OCI-LY3 (cell line): Measurements from ENCODE around the gene RNF186.

ENCODE experiments used
- H2AFZ ChIP-seq: fragments of 200-600, 300-600 bp; shearing (Covaris generic); 2 replicates; pipeline ENCODE4 v1.6.0; 2014; ENCODE audit warnings: antibody characterized with exemption, low read depth, low read length
- H3K27ac ChIP-seq: fragments of 200-600, 300-600 bp; sonication (generic); 2 replicates; pipeline ENCODE4 v1.5.1; 2014; ENCODE audit warnings: mild to moderate bottlenecking, low read length, moderate library complexity, mixed read lengths
- H3K27me3 ChIP-seq: fragments of 200-600, 300-600 bp; sonication (generic); 2 replicates; pipeline ENCODE4 v1.6.1; 2014; ENCODE audit warnings: low read depth, low read length, mixed read lengths
- H3K36me3 ChIP-seq: fragments of 200-600, 300-600 bp; sonication (generic); replicated peaks from 2 replicates; pipeline ENCODE3; 2014; ENCODE audit warnings: low read depth, low read length, mixed read lengths
- H3K4me1 ChIP-seq: fragments of 300-600, 200-600 bp; sonication (generic); 2 replicates; pipeline ENCODE4 v1.6.1; 2014; ENCODE audit warnings: low read length, mixed read lengths
- H3K4me2 ChIP-seq: fragments of 200-600, 300-600 bp; sonication (generic); 2 replicates; pipeline ENCODE4 v1.6.1; 2014; ENCODE audit warnings: low read length, mixed read lengths
- H3K4me3 ChIP-seq: fragments of 300-600, 200-600 bp; sonication (generic); 2 replicates; pipeline ENCODE4 v1.5.1; 2014; ENCODE audit warnings: antibody characterized with exemption, mild to moderate bottlenecking, low read length, moderate library complexity
- H3K79me2 ChIP-seq: fragments of 300-600, 200-600 bp; shearing (Covaris generic); 2 replicates; pipeline ENCODE4 v1.6.1; 2014; ENCODE audit warnings: mild to moderate bottlenecking, low read length, mixed read lengths
- H3K9ac ChIP-seq: fragments of 300-600, 200-600 bp; shearing (Covaris generic); 2 replicates; pipeline ENCODE4 v1.6.0; 2014; ENCODE audit warnings: mild to moderate bottlenecking, low read length, moderate library complexity
- H3K9me3 ChIP-seq: fragments of 200-600, 300-600 bp; shearing (Covaris generic); 2 replicates; pipeline ENCODE4 v1.6.1; 2014; ENCODE audit warnings: low read length, mixed read lengths; ENCODE audit not compliant: insufficient read depth
- H4K20me1 ChIP-seq: fragments of 200-600, 300-600 bp; sonication (generic); 2 replicates; pipeline ENCODE4 v1.6.1; 2016; ENCODE audit warnings: low read length, mixed read lengths; ENCODE audit not compliant: insufficient read depth
- EZH2phosphoT487 ChIP-seq: fragments of 200-600 bp; shearing (Covaris generic); IDR thresholded peaks from 2 replicates; pipeline ENCODE4 v1.6.1; 2018; ENCODE audit warnings: antibody characterized with exemption, mixed run types, low read depth
- TF ChIP-seq, protein P1 (sequence below): fragments of 200-600, 300-600 bp; sonication (generic); IDR thresholded peaks from 2 replicates; pipeline ENCODE4 v1.5.1; 2014; ENCODE audit warnings: antibody characterized with exemption, low read length, low read depth

RNF186 gene

DNA sequence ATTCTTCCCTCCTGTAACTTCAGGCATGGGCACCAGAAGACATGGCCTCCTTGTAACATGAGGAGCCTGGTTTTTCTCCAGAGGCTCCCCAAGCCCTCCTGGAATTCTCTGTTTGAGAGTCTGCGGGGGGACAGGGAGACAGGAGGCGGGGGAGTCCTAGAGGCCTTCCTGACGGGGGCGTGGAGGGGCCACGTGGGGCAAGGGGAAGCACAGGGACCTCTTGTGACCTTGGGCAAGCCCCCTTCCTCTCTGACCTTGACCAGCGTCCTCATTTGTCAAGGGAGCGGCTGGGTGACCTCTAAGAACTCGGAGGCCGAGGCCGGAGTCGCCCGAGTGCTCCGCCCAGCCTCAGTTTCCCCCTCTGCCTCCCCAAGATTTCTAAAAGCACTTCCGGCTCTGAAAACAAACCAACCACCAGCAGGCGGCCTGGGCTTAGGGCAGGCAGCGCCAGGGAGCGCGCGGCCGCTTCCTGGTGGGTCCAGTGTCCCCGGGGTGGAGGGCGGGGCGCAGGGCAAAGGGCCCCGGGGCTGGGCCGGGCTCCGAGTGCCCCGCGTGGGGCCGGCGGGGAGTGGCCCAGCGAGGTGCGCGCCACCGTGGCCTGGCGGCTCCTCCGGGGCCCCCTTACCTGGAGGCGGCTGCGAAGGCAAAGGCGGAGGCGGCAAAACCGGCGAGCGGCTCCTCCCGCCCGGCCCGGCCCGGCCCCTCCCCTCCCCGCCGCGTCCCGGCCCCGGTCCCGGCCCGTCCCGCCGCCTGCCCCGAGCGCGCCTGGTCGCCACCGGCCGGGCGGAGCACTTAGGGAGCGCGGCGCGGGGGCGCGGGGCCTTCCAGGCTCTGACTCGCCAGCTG lies 15.6 kb downstream of the RNF186 start, which contains the start of gene TMCO4:
TMCO4 (minus strand) TSS at position 687 of the 846 bp plus-strand sequence. CDS start 19,158 bp downstream, outside the sequence.
- Histone ChIP-seq H3K27me3 (no peaks in the 10 kb centered on the region), H3K4me2 (peak within 1 kb of the TSS; percentile 97), H3K4me1 (peaks cover 11% of the 10 kb centered on the region), H4K20me1 (no peaks in the 10 kb centered on the region), H3K9ac (peak within 1 kb of the TSS; percentile 79), H2AFZ (peak within 1 kb of the TSS; percentile 79), H3K27ac (peak within 1 kb of the TSS; percentile 42), H3K79me2 (no peaks in the 10 kb centered on the region; the same call in 1 of the 2 replicates), H3K36me3 (peaks cover 3% of the 10 kb centered on the region), H3K4me3 (peak within 1 kb of the TSS; percentile 96), H3K9me3 (no peaks in the 10 kb centered on the region)
- TF ChIP-seq, protein P1, sequence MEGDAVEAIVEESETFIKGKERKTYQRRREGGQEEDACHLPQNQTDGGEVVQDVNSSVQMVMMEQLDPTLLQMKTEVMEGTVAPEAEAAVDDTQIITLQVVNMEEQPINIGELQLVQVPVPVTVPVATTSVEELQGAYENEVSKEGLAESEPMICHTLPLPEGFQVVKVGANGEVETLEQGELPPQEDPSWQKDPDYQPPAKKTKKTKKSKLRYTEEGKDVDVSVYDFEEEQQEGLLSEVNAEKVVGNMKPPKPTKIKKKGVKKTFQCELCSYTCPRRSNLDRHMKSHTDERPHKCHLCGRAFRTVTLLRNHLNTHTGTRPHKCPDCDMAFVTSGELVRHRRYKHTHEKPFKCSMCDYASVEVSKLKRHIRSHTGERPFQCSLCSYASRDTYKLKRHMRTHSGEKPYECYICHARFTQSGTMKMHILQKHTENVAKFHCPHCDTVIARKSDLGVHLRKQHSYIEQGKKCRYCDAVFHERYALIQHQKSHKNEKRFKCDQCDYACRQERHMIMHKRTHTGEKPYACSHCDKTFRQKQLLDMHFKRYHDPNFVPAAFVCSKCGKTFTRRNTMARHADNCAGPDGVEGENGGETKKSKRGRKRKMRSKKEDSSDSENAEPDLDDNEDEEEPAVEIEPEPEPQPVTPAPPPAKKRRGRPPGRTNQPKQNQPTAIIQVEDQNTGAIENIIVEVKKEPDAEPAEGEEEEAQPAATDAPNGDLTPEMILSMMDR = peak; percentile 17; the same call in 1 of the 2 replicates
- TF ChIP-seq EZH2phosphoT487 = no peak

DNA sequence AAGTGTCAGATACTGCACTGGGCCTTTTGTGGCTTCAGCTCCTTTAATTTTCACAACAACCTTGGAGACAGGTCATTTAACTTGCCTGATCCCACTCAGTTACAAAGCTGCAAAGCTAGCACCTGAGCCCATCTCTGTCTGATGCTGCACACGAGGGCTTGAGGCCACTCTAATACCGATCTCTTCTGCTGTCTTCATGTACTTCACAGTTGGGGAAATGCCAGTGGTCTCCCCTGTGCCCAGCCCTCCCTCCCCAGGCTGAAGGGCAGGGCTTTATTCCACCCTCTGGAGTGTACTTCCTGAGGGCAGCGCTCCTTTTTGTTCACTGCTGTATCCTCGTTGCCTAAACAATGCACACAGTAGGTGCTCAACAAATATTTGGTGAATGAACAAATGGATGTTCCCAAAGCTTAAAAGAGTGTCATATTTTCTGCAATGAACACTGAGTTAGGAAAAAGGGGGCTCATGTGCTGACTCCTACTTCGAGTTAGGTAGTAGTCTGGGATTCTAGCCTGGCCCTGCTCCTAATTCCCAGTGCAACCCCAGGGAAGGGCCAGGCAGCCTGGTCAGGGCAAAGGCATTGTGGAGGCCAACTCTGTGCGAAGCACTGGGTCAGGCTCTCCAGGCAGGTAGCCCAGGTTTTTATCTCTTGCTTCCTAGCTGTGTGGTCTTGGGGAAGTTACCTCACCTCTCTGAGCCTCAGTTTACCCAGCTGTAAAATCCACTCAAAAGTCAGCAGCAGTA lies 16.4 kb downstream of the RNF186 start:
- H2AFZ ChIP-seq = peak overlapping the region; percentile 63; the same call in 1 of the 2 replicates
- H3K9ac ChIP-seq = peak overlapping the region; percentile 79
- TF ChIP-seq, protein P1 = no peak
- H3K27me3 ChIP-seq = no peaks in the 10 kb centered on the region
- H3K79me2 ChIP-seq = no peaks in the 10 kb centered on the region; the same call in 1 of the 2 replicates
- peak overlapping the region; percentile 30; the same call in 1 of the 2 replicates for H3K27ac ChIP-seq
- H4K20me1 ChIP-seq = no peaks in the 10 kb centered on the region
- H3K4me3 ChIP-seq = peak overlapping the region; percentile 96
- no peaks in the 10 kb centered on the region for H3K9me3 ChIP-seq
- H3K4me2 ChIP-seq = peak overlapping the region; percentile 97
- H3K4me1 ChIP-seq = peaks cover 11% of the 10 kb centered on the region
- H3K36me3 ChIP-seq = peaks cover 3% of the 10 kb centered on the region

DNA sequence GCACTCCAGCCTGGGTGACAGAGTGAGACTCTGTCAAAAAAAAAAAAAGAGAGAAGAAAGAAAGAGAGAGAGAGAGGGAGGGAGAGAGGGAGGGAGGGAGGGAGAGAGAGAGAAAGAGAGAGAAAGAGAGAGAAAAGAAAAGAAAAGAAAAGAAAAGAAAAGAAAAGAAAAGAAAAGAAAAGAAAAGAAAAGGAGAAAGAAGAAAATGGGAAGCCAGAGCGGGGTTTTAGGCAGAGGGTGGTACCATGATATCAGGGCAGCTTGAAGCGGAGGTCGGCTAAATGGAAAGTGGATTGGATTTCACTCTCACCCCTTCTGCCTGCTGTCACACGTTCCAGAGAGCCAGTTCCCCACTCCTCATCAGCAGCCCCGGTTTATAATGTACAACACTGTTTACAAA lies 17.3 kb downstream of the RNF186 start:
- Histone ChIP-seq H2AFZ (no peak overlapping the region), H3K27ac (no peak overlapping the region), H3K27me3 (no peaks in the 10 kb centered on the region), H3K9me3 (no peaks in the 10 kb centered on the region), H3K4me2 (no peak overlapping the region), H3K36me3 (peaks cover 3% of the 10 kb centered on the region), H3K79me2 (no peaks in the 10 kb centered on the region; the same call in 1 of the 2 replicates), H3K4me1 (peaks cover 13% of the 10 kb centered on the region), H3K4me3 (no peak overlapping the region), H4K20me1 (no peaks in the 10 kb centered on the region), H3K9ac (no peak overlapping the region)
- TF ChIP-seq EZH2phosphoT487 = no peak
- TF ChIP-seq, protein P1 = no peak

DNA sequence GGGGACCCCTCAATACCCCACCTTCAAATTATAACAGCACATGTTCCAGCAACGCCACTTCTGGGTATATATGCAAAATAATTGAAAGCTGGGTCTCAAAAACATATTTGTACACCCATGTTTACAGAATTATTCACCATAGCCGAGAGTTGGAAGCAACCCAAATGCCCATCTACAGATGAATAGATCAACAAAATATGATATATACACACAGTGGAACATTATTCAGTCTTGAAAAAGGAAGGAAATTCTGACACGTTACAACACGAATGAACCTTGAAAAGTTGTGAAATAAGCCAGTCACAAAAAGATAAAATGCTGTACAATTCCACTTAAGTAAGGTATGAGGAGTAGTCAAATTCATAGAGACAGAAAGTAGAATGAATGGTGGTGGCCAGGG lies 20.5 kb downstream of the RNF186 start:
- no peaks in the 10 kb centered on the region for H3K9me3 ChIP-seq
- H3K4me1 ChIP-seq = peaks cover 8% of the 10 kb centered on the region
- H3K4me3 ChIP-seq = no peak overlapping the region
- no peaks in the 10 kb centered on the region for H4K20me1 ChIP-seq
- H3K79me2 ChIP-seq = no peaks in the 10 kb centered on the region; the same call in 1 of the 2 replicates
- H2AFZ ChIP-seq = no peak overlapping the region
- peaks cover 9% of the 10 kb centered on the region for H3K36me3 ChIP-seq
- TF ChIP-seq, protein P1 = no peak
- no peak for TF ChIP-seq EZH2phosphoT487
- H3K27ac ChIP-seq = no peak overlapping the region
- H3K27me3 ChIP-seq = no peaks in the 10 kb centered on the region
- H3K9ac ChIP-seq = no peak overlapping the region
- H3K4me2 ChIP-seq = no peak overlapping the region
